Peyer's patch (tissue), 4 donors: ENCODE results near the gene RXRA. TPM values are rescaled to one million over a fixed set of nuclear protein-coding genes. Genes with fewer than 3 reads are reported as not detected.
A peak's percentile ranks its signal among the peaks of the same experiment; 100 is the strongest.

ENCODE experiments used
- DNase-seq, 3 donors: peaks; one replicate each; pipeline ENCODE4 v3.0.0-alpha.2; 2017 to 2019
- H3K27ac ChIP-seq, 4 donors: fragments of 200-600 bp; sonication (generic); one replicate each; pipeline ENCODE4 v1.5.1; 2016 to 2019
- H3K27me3 ChIP-seq, 2 donors: fragments of 200-600 bp; sonication (generic); one replicate each; pipeline ENCODE4 v1.5.1; 2019
- H3K36me3 ChIP-seq, 3 donors: fragments of 200-600 bp; sonication (generic); one replicate each; pipeline ENCODE4 v1.5.1; 2016 to 2019
- H3K4me1 ChIP-seq, 4 donors: fragments of 200-600 bp; sonication (generic); one replicate each; pipeline ENCODE4 v1.5.1; 2016 to 2019
- H3K4me3 ChIP-seq, 4 donors: fragments of 200-600 bp; sonication (generic); 1 replicate in 3 of 4; 2 replicates in 1 of 4; pipeline ENCODE4 v1.5.1; 2016 to 2019; ENCODE audit warnings: mild to moderate bottlenecking in 1 of 4
- H3K9me3 ChIP-seq, 4 donors: fragments of 200-600 bp; sonication (generic); one replicate each; pipeline ENCODE4 v1.5.1; 2016 to 2019; ENCODE audit warnings: mild to moderate bottlenecking in 1 of 4
- CTCF ChIP-seq, 6 experiments: fragments of 450-650 bp in 4 of 6; fragments of 200-600 bp in 2 of 6; sonication (generic) in 1 of 6; IDR thresholded peaks; one replicate each; pipeline ENCODE4 v1.5.1; 2017 to 2019; ENCODE audit warnings: antibody characterized with exemption in 6 of 6, mild to moderate bottlenecking in 3 of 6, moderate library complexity in 1 of 6
- POLR2A ChIP-seq, 2 donors: fragments of 450-650 bp; IDR thresholded peaks; one replicate each; pipeline ENCODE4 v1.5.1; 2017; ENCODE audit warnings: antibody characterized with exemption in 2 of 2, mild to moderate bottlenecking in 2 of 2, moderate library complexity in 2 of 2
- total RNA-seq, 4 donors: library from RNA; depleted of rRNA; stranded (reverse); fragments of >200 nt; gene quantifications; one replicate each; pipeline ENCODE4 v1.1.0, GENCODE V29; 2016

RXRA gene
- total RNA-seq, 4 donors from 2014 or later: 54.5 to 83.6 (median 65.4) TPM

- Histone ChIP-seq H3K9me3 (no peaks in the 10 kb centered on the region), H3K36me3 (peaks cover 0 to 32% (median 0%) of the 10 kb centered on the region in 3 donors), H3K27ac (no peak overlapping the region), H3K27me3 (no peaks in the 10 kb centered on the region), H3K4me3 (no peak overlapping the region), H3K4me1 (peaks cover 0 to 50% (median 9%) of the 10 kb centered on the region in 4 donors)
- no peak for TF ChIP-seq POLR2A (IDR thresholded peaks at IDR 0.05)
- no peak for TF ChIP-seq CTCF (IDR thresholded peaks at IDR 0.05)
- no peak for DNase-seq
Observed at GRCh38 chr9:134436911-134437310, 110.7 kb downstream of the RXRA start.

- H3K9me3 ChIP-seq: no peaks in the 10 kb centered on the region
- no peaks in the 10 kb centered on the region for H3K27me3 ChIP-seq
- peaks cover 0 to 30% (median 0%) of the 10 kb centered on the region in 3 donors for H3K36me3 ChIP-seq
- DNase-seq: no peak
- no peak overlapping the region for H3K4me3 ChIP-seq
- no peak overlapping the region for H3K27ac ChIP-seq
- TF ChIP-seq CTCF (IDR thresholded peaks at IDR 0.05) (no peak), POLR2A (IDR thresholded peaks at IDR 0.05) (no peak)
- peaks cover 6 to 56% (median 11%) of the 10 kb centered on the region in 4 donors for H3K4me1 ChIP-seq
Observed at GRCh38 chr9:134437403-134438194, 111.3 kb downstream of the RXRA start.

GRCh38 chr9:134438195-134438788, 112.0 kb downstream of the RXRA start:
- no peak for TF ChIP-seq POLR2A (IDR thresholded peaks at IDR 0.05)
- peak in 3 of 6 experiments; percentile 27 to 37 (median 34) for TF ChIP-seq CTCF (IDR thresholded peaks at IDR 0.05)
- Histone ChIP-seq H3K27me3 (no peaks in the 10 kb centered on the region), H3K36me3 (peaks cover 0 to 29% (median 0%) of the 10 kb centered on the region in 3 donors), H3K27ac (no peak overlapping the region), H3K9me3 (no peaks in the 10 kb centered on the region), H3K4me1 (peaks cover 7 to 60% (median 15%) of the 10 kb centered on the region in 4 donors), H3K4me3 (no peak overlapping the region)
- no peak for DNase-seq

- no peak for TF ChIP-seq CTCF (IDR thresholded peaks at IDR 0.05)
- no peak for TF ChIP-seq POLR2A (IDR thresholded peaks at IDR 0.05)
Observed at GRCh38 chr9:134439368-134439784, 113.1 kb downstream of the RXRA start.

GRCh38 chr9:134440636-134441226, 114.5 kb downstream of the RXRA start:
- peaks cover 3 to 45% (median 16%) of the 10 kb centered on the region in 4 donors for H3K4me1 ChIP-seq
- TF ChIP-seq POLR2A (IDR thresholded peaks at IDR 0.05) (no peak), CTCF (IDR thresholded peaks at IDR 0.05) (no peak)

More at GRCh38 chr9:134439368-134439784, 113.1 kb downstream of the RXRA start:
- peaks cover 0 to 19% (median 0%) of the 10 kb centered on the region in 3 donors for H3K36me3 ChIP-seq
- H3K27ac ChIP-seq: no peak overlapping the region
- no peaks in the 10 kb centered on the region for H3K9me3 ChIP-seq
- H3K4me3 ChIP-seq: no peak overlapping the region
- H3K4me1 ChIP-seq: peaks cover 7 to 57% (median 21%) of the 10 kb centered on the region in 4 donors
- no peaks in the 10 kb centered on the region for H3K27me3 ChIP-seq
- DNase-seq: no peak

More at GRCh38 chr9:134440636-134441226, 114.5 kb downstream of the RXRA start:
- H3K4me3 ChIP-seq: no peak overlapping the region
- no peaks in the 10 kb centered on the region for H3K9me3 ChIP-seq
- DNase-seq: no peak
- peaks cover 0 to 18% (median 0%) of the 10 kb centered on the region in 3 donors for H3K36me3 ChIP-seq
- no peak overlapping the region for H3K27ac ChIP-seq
- H3K27me3 ChIP-seq: no peaks in the 10 kb centered on the region
